Measurements from ENCODE around the gene POLR2M. TPM values are rescaled to one million over a fixed set of nuclear protein-coding genes. Genes with fewer than 3 reads are reported as not detected.

Gene POLR2M
- total and polyA plus RNA-seq, 2 donors (not counting 3 experiments of a cell fraction or from before 2014, with no cell fraction given): 38.4 to 42.5 TPM

DNA sequence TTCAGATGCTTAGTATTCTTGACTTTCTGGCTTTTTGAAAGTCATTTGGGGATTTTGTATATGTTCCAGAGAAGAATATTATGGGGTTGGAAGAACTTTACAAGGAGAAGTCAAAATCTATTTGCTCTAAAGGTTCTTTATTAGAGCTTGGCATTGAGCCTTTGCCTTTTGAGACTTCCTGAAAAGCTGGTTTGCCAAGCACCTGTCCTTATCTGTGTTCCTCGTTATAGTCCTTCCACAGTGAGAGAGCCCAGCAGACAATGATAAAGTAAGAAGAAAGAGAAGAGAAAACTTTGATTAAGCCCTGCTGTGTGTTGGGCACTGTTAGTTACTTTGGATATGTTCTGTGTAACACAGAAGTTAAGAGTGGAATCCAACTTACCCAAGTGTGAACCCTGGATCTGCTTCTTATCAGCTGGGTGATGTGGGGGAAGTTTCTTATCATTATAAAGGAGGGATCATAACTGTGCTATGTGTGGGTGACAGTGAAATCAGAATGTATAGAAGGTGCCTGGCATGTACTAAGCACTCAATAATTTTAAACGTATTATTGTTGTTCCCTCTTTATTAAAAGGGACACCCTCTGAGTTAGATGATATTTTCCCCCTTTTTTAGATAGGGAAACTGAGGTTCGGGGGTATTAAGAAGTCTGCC, 44.3 kb upstream of the POLR2M start:
- Histone ChIP-seq H3K27ac (ENCODE audit: insufficient read depth, low read depth, low read length) (no peak overlapping the region), H3K9ac (replicated peaks; ENCODE audit: extremely low read depth, insufficient read depth, low read length) (no peak overlapping the region), H3K4me1 (ENCODE audit: control insufficient read depth, extremely low read depth, insufficient read depth, low read length) (peaks cover under 1% of the 10 kb centered on the region), H3K79me2 (ENCODE audit: control insufficient read depth, insufficient read depth, low read length) (no peaks in the 10 kb centered on the region), H4K20me1 (replicated peaks; ENCODE audit: control insufficient read depth, extremely low read depth, insufficient read depth, low read length) (no peaks in the 10 kb centered on the region), H3K27me3 (ENCODE audit: control insufficient read depth in 2 of 2, insufficient read depth in 2 of 2, low read length in 2 of 2) (no peaks in the 10 kb centered on the region), H2AFZ (ENCODE audit: low read depth, low read length) (no peak overlapping the region), H3K9me3 (replicated peaks; ENCODE audit: control insufficient read depth, insufficient read depth, low read length) (no peaks in the 10 kb centered on the region), H3K4me2 (ENCODE audit: insufficient read depth, low read length) (no peak overlapping the region), H3K36me3 (ENCODE audit: control insufficient read depth in 2 of 2, extremely low read depth in 1 of 2, insufficient read depth in 2 of 2, low read length in 2 of 2) (peaks cover 0 to 6% of the 10 kb centered on the region in 2 experiments), H3K9me1 (replicated peaks; ENCODE audit: control insufficient read depth, extremely low read depth, insufficient read depth, low read length) (no peaks in the 10 kb centered on the region), H3K4me3 (replicated peaks in 1 of 3; ENCODE audit: insufficient read depth in 1 of 3, low read depth in 1 of 3, low read length in 3 of 3) (no peak overlapping the region)
- ChIA-PET CTCF (interaction anchor here (1.0 to 2.4 kb wide), 4 partner anchors 9 to 101 kb away, joined by 3 to 6 read pairs (median 4); no protein-coding TSS in a partner anchor), POLR2A (no interaction called here)
- intact Hi-C loops (cut with micrococcal nuclease): no loop called here
- dilution Hi-C loops (cut with MboI; ENCODE audit: extremely low pct_ligation_motif_present, low sequenced_read_pairs): no loop called here
- TF ChIP-seq JUN (IDR thresholded peaks at IDR 0.05; ENCODE audit: borderline replicate concordance, insufficient read depth, insufficient read length, low read depth): no peak
- TF ChIP-seq MYC (IDR thresholded peaks at IDR 0.05; ENCODE audit: low read depth, low read length): no peak
- TF ChIP-seq POLR2AphosphoS5 (IDR thresholded peaks at IDR 0.05; ENCODE audit: insufficient read depth, low read depth, low read length): no peak
- TF ChIP-seq FOS (IDR thresholded peaks at IDR 0.05; ENCODE audit: borderline replicate concordance, insufficient read depth, low read length): no peak
- TF ChIP-seq EZH2 (IDR thresholded peaks at IDR 0.05; ENCODE audit: borderline replicate concordance, low read depth, low read length, severe bottlenecking): no peak
- TF ChIP-seq, protein P1, sequence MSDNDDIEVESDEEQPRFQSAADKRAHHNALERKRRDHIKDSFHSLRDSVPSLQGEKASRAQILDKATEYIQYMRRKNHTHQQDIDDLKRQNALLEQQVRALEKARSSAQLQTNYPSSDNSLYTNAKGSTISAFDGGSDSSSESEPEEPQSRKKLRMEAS (IDR thresholded peaks at IDR 0.05; ENCODE audit: insufficient read depth, insufficient read length): no peak
- TF ChIP-seq POLR2A (IDR thresholded peaks at IDR 0.05; ENCODE audit: low read depth, low read length): no peak
- no peak for TF ChIP-seq GATA2 (IDR thresholded peaks at IDR 0.05; ENCODE audit: insufficient read depth, insufficient read length, low read depth, low read length)
- TF ChIP-seq CTCF (IDR thresholded peaks at IDR 0.05; ENCODE audit: extremely low read depth in 1 of 2, insufficient read depth in 1 of 2, low read depth in 1 of 2, low read length in 2 of 2): no peak
- FAIRE-seq (no peak), DNase-seq (ENCODE audit: low read depth, low spot score) (no peak)
- BruUV-seq (replicated peaks): no TSS peak
